GM13977 (cell line): ENCODE results near the gene MEX3A.

Source experiments
- DNase-seq: peaks from one replicate; pipeline ENCODE4 v3.0.0; 2012; ENCODE audit warnings: low spot score
- in situ Hi-C: fragments of 300-500 bp; cut with MboI; formaldehyde crosslinking; loops from one replicate; pipeline ENCODE4 v1.12.0; 2022; ENCODE audit warnings: low sequenced_read_pairs, low pct_unique_long_range_greater_than_20kb, mixed read lengths, inconsistent platforms; ENCODE audit not compliant: unreplicated experiment
- TF ChIP-seq, protein P1 (sequence below): IDR thresholded peaks from 2 replicates; pipeline ENCODE4 v1.5.1; 2012; ENCODE audit warnings: mild to moderate bottlenecking, control low read depth; ENCODE audit not compliant: insufficient read depth; ENCODE audit errors: extremely low read depth, missing control alignments

Gene MEX3A

DNA sequence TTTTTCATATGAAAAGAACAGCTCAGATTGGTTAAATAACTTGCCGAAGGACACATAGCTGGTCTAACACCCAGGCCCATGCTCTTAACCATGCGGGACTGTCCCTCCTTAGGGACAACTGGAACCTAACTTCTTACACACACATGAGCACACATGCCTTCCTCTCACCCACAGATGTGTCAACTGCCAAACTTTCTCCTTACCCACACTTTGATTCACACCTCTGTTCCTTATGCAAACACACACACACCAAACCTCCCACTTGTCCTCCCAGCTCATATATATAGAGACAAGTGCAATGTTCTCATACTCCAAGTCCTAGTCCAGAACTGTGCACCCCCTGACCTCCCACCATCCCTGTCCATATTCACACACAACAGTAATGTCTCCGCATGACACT, 17.1 kb downstream of the MEX3A start:
- TF ChIP-seq, protein P1, sequence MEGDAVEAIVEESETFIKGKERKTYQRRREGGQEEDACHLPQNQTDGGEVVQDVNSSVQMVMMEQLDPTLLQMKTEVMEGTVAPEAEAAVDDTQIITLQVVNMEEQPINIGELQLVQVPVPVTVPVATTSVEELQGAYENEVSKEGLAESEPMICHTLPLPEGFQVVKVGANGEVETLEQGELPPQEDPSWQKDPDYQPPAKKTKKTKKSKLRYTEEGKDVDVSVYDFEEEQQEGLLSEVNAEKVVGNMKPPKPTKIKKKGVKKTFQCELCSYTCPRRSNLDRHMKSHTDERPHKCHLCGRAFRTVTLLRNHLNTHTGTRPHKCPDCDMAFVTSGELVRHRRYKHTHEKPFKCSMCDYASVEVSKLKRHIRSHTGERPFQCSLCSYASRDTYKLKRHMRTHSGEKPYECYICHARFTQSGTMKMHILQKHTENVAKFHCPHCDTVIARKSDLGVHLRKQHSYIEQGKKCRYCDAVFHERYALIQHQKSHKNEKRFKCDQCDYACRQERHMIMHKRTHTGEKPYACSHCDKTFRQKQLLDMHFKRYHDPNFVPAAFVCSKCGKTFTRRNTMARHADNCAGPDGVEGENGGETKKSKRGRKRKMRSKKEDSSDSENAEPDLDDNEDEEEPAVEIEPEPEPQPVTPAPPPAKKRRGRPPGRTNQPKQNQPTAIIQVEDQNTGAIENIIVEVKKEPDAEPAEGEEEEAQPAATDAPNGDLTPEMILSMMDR, result no peak
- in situ Hi-C loops, result no loop called here
- no peak for DNase-seq

DNA sequence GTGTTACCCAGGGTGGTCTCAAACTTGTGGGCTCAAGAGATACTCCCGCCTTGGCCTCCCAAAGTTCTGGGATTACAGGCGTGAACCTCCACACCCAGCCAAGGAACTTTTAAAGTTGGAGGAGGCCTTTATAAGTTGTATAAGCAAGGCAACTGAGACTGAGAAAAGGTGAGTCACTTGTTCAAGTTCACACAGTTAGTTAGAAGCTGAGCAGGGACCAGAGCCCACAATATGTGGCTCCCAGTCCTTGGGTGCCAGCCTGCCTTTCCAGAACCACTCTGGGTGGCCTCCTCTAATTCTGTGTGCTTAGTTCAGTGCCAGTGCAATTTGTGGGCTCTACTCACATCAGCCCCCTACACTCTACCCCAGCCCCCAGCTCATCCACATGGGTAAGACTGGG, 17.6 kb downstream of the MEX3A start:
- in situ Hi-C loops, result no loop called here
- TF ChIP-seq, protein P1, result no peak
- no peak for DNase-seq

DNA sequence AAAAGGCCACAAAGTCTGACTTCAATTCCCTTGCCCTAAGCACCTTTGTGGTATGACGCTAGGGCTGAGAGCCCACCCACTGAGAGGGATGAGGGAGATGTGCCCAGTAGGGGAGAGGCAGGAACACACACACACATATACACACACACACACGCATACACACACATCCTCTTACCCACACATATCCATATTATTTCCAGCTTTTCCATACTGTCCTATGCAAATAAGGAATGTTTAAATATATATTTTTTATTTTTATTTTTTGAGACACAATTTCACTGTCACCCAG, 18.3 kb downstream of the MEX3A start:
- no peak for DNase-seq
- in situ Hi-C loops, result no loop called here
- TF ChIP-seq, protein P1, result no peak

DNA sequence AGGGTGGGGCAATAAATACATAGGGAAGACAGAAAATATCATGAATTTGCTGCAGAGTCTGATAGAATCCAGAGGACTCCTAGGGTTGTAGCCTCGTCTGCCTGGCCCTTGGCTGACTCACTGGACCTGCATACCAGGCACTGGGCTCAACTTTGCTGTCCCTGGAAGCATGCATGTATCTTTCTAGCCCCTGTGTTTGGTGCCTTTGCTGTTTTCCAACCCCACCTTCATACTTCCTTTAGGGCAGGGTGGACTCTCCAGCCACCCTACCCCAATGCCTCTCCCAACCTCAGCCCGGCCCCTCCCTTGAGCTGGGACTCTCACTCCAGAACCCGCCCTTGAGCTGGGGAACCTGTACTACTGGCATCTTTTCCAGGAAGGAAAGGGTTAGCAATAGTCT, 20.1 kb downstream of the MEX3A start:
- DNase-seq, result no peak
- in situ Hi-C loops, result no loop called here
- TF ChIP-seq, protein P1, result no peak

DNA sequence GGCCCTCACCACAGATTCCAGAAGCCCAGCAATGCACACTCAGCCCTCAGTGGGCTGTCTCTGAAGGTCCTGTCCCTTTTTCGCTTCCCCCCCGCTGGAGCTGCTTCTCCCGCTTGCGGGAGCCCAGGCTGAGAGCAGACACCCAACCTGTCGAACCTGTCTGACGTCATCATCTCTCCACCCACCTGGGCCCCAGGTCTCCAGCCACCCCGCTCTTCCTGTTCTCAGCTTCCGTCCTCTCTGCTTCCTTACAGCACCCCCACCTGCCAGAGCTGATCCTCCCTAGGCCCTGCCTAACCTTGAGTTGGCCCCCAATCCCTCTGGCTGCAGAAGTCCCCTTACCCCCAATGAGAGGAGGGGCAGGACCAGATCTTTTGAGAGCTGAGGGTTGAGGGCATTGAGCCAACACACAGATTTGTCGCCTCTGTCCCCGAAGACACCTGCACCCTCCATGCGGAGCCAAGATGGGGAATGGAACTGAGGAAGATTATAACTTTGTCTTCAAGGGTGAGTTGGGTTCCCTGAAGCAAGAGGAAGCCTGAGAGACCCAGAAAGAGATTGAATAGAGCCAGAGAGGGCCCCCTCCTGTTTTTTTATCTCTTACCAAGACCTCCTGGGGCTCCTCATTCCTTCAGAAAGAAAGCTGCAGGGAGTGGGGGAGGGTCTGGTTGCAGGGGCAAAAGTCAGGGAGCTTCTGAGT, 21.2 kb downstream of the MEX3A start, which contains the start of gene RAB25:
Gene RAB25 (plus strand): TSS at position 224 of the 700 bp plus-strand sequence. CDS start 241 bp downstream, at position 465.
- DNase-seq, result no peak
- in situ Hi-C loops, result no loop called here
- TF ChIP-seq, protein P1, result no peak

DNA sequence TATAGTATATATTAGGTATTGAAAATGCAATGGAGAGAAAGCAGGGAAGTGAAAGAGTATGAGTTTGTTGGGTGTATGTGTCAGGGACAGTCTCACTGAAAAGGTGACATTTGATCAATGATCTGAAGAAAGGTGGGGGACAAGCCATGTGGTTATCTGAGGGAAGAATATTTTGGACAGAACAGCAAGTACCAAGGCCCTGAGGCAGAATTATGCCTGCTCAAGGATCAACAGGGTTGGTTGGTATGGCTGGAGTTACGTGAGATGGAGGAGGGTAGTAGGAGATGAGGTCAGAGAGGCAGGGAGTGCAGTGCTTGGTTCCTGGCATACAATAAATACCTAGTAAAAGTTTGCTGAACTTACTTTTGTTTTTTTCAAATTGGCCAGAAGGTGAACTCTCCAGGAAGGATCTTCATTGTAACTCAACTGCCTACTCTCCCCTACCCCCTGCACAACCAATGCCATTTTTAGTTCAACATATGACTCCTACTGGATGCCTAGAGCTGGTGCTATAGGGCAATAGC, 25.9 kb downstream of the MEX3A start:
- in situ Hi-C loops, result no loop called here
- DNase-seq, result no peak
- TF ChIP-seq, protein P1, result no peak
